ENCODE measurements around the gene SERINC2.
"Not testable (repeated sequence)": the region's sequence is repeated elsewhere in the genome, so short reads cannot be mapped to it uniquely, and the experiment has no call there.

SERINC2 gene

GRCh38 chr1:31428436-31429221 lies 15.6 kb downstream of the SERINC2 start:
- Histone ChIP-seq H3K27ac (ENCODE audit: low read depth, low read length) (no peak overlapping the region), H3K36me3 (ENCODE audit: control insufficient read depth, insufficient read depth, low read length) (peaks cover 21% of the 10 kb centered on the region; the same call in 1 of the 2 replicates), H3K9ac (ENCODE audit: low read length) (no peak overlapping the region), H3K27me3 (ENCODE audit: control insufficient read depth, insufficient read depth, low read length) (no peaks in the 10 kb centered on the region), H3K9me3 (ENCODE audit: control insufficient read depth, insufficient read depth, low read depth, low read length) (no peaks in the 10 kb centered on the region), H3K4me1 (ENCODE audit: control insufficient read depth, insufficient read depth, low read length) (no peaks in the 10 kb centered on the region; the same call in 1 of the 2 replicates), H3K4me3 (ENCODE audit: low read depth, low read length) (no peak overlapping the region)

GRCh38 chr1:31429583-31429982 lies 16.6 kb downstream of the SERINC2 start:
- H3K4me3 ChIP-seq (ENCODE audit: low read depth, low read length): no peak overlapping the region
- no peaks in the 10 kb centered on the region for H3K9me3 ChIP-seq (ENCODE audit: control insufficient read depth, insufficient read depth, low read depth, low read length)
- H3K27ac ChIP-seq (ENCODE audit: low read depth, low read length): no peak overlapping the region
- H3K9ac ChIP-seq (ENCODE audit: low read length): no peak overlapping the region
- H3K36me3 ChIP-seq (ENCODE audit: control insufficient read depth, insufficient read depth, low read length): peaks cover 21% of the 10 kb centered on the region; the same call in 1 of the 2 replicates
- no peaks in the 10 kb centered on the region for H3K27me3 ChIP-seq (ENCODE audit: control insufficient read depth, insufficient read depth, low read length)
- H3K4me1 ChIP-seq (ENCODE audit: control insufficient read depth, insufficient read depth, low read length): peaks cover 6% of the 10 kb centered on the region; the same call in 1 of the 2 replicates

DNA sequence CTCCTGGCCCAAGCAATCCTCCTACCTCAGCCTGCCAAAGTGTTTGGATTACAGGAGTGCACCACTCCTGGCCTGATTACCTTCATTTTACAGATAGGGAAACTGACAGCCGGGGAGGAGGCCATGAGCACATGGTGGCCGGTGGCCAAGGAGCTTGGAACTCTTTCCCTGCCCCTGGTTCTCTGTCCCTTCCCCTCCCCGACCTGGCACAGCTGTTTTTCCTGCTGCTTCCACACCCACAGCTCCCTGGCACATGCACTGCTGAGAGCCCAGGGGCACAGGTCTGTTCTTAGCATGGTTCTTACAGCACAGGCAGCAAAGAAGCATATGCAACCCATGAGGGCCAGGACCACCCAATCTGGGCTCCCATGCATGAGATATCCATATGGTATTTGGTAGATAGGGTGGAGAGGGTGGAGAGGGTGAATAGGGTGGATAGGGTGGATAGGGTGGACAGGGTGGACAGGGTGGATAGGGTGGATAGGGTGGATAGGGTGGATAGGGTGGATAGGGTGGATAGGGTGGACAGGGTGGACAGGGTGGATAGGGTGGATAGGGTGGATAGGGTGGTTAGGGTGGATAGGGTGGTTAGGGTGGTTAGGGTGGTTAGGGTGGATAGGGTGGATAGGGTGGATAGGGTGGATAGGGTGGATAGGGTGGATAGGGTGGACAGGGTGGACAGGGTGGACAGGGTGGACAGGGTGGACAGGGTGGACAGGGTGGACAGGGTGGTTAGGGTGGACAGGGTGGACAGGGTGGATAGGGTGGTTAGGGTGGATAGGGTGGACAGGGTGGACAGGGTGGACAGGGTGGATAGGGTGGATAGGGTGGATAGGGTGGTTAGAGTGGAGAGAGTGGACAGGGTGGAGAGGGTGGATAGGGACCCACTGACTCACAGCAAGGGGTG lies 18.6 kb downstream of the SERINC2 start:
- H3K9ac ChIP-seq (ENCODE audit: low read length); H3K4me3 ChIP-seq (ENCODE audit: low read depth, low read length); H3K4me1 ChIP-seq (ENCODE audit: control insufficient read depth, insufficient read depth, low read length); H3K9me3 ChIP-seq (ENCODE audit: control insufficient read depth, insufficient read depth, low read depth, low read length); H3K27ac ChIP-seq (ENCODE audit: low read depth, low read length); H3K27me3 ChIP-seq (ENCODE audit: control insufficient read depth, insufficient read depth, low read length): not testable (repeated sequence)
- peaks cover 14% of the 10 kb centered on the region; the same call in 1 of the 2 replicates for H3K36me3 ChIP-seq (ENCODE audit: control insufficient read depth, insufficient read depth, low read length)

- Histone ChIP-seq H3K4me1 (ENCODE audit: control insufficient read depth, insufficient read depth, low read length) (peaks cover 8% of the 10 kb centered on the region; the same call in 1 of the 2 replicates), H3K4me3 (ENCODE audit: low read depth, low read length) (no peak overlapping the region), H3K36me3 (ENCODE audit: control insufficient read depth, insufficient read depth, low read length) (peaks cover 14% of the 10 kb centered on the region; the same call in 1 of the 2 replicates), H3K9ac (ENCODE audit: low read length) (no peak overlapping the region), H3K27ac (ENCODE audit: low read depth, low read length) (no peak overlapping the region), H3K9me3 (ENCODE audit: control insufficient read depth, insufficient read depth, low read depth, low read length) (no peaks in the 10 kb centered on the region), H3K27me3 (ENCODE audit: control insufficient read depth, insufficient read depth, low read length) (no peaks in the 10 kb centered on the region)
Measured at GRCh38 chr1:31432592-31433395, 19.8 kb downstream of the SERINC2 start.

GRCh38 chr1:31433396-31433930 lies 20.4 kb downstream of the SERINC2 start:
- no peak overlapping the region for H3K4me3 ChIP-seq (ENCODE audit: low read depth, low read length)
- H3K4me1 ChIP-seq (ENCODE audit: control insufficient read depth, insufficient read depth, low read length): peaks cover 8% of the 10 kb centered on the region; the same call in 1 of the 2 replicates
- H3K27me3 ChIP-seq (ENCODE audit: control insufficient read depth, insufficient read depth, low read length): no peaks in the 10 kb centered on the region
- H3K27ac ChIP-seq (ENCODE audit: low read depth, low read length): no peak overlapping the region
- H3K9me3 ChIP-seq (ENCODE audit: control insufficient read depth, insufficient read depth, low read depth, low read length): no peaks in the 10 kb centered on the region
- no peak overlapping the region for H3K9ac ChIP-seq (ENCODE audit: low read length)
- H3K36me3 ChIP-seq (ENCODE audit: control insufficient read depth, insufficient read depth, low read length): peaks cover 14% of the 10 kb centered on the region; the same call in 1 of the 2 replicates

DNA sequence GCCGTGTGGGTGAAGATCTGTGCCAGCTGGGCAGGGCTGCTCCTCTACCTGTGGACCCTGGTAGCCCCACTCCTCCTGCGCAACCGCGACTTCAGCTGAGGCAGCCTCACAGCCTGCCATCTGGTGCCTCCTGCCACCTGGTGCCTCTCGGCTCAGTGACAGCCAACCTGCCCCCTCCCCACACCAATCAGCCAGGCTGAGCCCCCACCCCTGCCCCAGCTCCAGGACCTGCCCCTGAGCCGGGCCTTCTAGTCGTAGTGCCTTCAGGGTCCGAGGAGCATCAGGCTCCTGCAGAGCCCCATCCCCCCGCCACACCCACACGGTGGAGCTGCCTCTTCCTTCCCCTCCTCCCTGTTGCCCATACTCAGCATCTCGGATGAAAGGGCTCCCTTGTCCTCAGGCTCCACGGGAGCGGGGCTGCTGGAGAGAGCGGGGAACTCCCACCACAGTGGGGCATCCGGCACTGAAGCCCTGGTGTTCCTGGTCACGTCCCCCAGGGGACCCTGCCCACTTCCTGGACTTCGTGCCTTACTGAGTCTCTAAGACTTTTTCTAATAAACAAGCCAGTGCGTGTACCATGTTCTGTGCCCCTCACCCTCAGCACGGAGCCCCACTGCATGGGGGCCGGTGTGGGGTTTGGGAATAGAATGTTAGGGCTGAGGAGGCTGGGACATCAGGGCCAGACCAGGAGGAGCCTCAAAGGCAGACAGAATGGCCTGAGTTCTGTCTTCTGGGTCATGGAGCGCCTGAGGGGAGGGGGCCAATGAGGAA lies 21.3 kb downstream of the SERINC2 start:
- Histone ChIP-seq H3K27ac (ENCODE audit: low read depth, low read length) (no peak overlapping the region), H3K9me3 (ENCODE audit: control insufficient read depth, insufficient read depth, low read depth, low read length) (no peaks in the 10 kb centered on the region), H3K36me3 (ENCODE audit: control insufficient read depth, insufficient read depth, low read length) (peaks cover 9% of the 10 kb centered on the region; the same call in 1 of the 2 replicates), H3K9ac (ENCODE audit: low read length) (no peak overlapping the region), H3K27me3 (ENCODE audit: control insufficient read depth, insufficient read depth, low read length) (no peaks in the 10 kb centered on the region), H3K4me1 (ENCODE audit: control insufficient read depth, insufficient read depth, low read length) (peaks cover 8% of the 10 kb centered on the region; the same call in 1 of the 2 replicates), H3K4me3 (ENCODE audit: low read depth, low read length) (no peak overlapping the region)

- Histone ChIP-seq H3K4me3 (ENCODE audit: low read depth, low read length) (no peak overlapping the region), H3K9ac (ENCODE audit: low read length) (no peak overlapping the region), H3K4me1 (ENCODE audit: control insufficient read depth, insufficient read depth, low read length) (peaks cover 8% of the 10 kb centered on the region; the same call in 1 of the 2 replicates), H3K27me3 (ENCODE audit: control insufficient read depth, insufficient read depth, low read length) (no peaks in the 10 kb centered on the region), H3K27ac (ENCODE audit: low read depth, low read length) (no peak overlapping the region), H3K9me3 (ENCODE audit: control insufficient read depth, insufficient read depth, low read depth, low read length) (no peaks in the 10 kb centered on the region), H3K36me3 (ENCODE audit: control insufficient read depth, insufficient read depth, low read length) (peaks cover 6% of the 10 kb centered on the region; the same call in 1 of the 2 replicates)
Measured at GRCh38 chr1:31434979-31435378, 22.0 kb downstream of the SERINC2 start.

DNA sequence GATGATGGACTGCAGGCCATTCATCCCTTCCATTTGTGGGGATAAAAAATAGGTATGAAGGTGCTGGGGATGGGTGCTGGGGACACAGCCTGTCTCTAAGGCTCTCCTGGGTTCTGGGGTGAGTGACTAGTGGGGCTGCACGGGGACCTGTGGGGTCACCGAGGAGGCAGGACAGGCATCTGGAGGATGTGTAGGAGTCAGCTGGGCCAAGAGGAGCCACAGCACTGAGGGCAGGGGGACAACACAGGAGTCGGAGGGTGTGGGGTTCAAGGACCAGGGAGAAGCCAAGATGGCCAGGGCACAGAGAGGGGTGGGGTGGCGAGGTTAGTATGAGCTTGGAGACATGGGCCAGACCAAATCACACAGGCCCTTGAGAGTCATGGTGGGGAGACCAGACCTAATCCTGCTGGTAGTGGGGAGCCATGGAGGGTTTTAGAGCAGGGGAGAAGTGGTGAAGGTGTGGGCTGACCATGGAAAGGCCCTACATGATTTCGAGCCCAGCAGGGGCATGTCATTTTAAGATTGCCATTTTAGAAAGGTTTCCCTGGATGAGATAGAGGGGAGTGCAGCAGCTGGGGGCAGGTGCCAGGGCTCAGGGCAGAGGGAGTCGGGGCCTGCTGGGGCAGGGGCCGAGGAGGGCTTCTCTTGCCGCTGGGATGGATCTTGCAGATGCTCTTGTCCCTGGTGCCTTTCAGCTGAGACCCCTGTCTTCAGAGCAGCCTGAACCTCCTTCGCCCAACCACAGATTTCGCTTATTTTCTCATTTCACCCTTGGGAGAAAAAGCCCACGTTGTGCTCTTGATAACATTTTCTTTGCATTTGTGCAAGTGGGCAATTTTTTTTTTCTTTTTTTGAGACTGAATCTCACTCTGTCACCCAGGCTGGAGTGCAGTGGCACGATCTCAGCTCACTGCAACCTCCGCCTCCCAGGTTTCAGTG lies 22.7 kb downstream of the SERINC2 start:
- Histone ChIP-seq H3K4me3 (ENCODE audit: low read depth, low read length) (no peak overlapping the region), H3K27me3 (ENCODE audit: control insufficient read depth, insufficient read depth, low read length) (no peaks in the 10 kb centered on the region), H3K27ac (ENCODE audit: low read depth, low read length) (no peak overlapping the region), H3K9me3 (ENCODE audit: control insufficient read depth, insufficient read depth, low read depth, low read length) (no peaks in the 10 kb centered on the region), H3K36me3 (ENCODE audit: control insufficient read depth, insufficient read depth, low read length) (peaks cover 6% of the 10 kb centered on the region; the same call in 1 of the 2 replicates), H3K9ac (ENCODE audit: low read length) (no peak overlapping the region), H3K4me1 (ENCODE audit: control insufficient read depth, insufficient read depth, low read length) (peaks cover 8% of the 10 kb centered on the region; the same call in 1 of the 2 replicates)
